ENCODE results near the gene TXNL4A.

Gene TXNL4A

DNA sequence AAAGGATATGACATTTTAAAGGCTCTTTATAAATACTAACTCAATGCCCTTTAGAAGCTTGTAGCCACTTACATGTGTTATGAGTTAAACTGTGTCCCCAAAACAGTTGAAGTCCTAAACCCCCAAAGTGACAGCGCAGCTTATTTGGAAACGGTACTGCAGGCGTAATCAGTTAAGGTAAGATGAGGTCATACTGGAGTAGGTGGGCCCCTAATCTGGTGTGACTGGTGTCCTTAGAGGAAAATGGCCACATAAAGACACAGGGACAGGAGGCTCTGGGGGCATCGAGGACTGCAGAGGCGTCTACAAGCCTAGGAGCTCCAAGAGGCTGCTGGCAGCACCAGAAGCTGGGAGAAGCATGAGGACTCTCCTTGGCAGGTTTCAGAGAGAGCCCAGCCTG, 8.5 kb downstream of the TXNL4A start:
- H3K4me3 ChIP-seq (ENCODE audit: insufficient read depth, low read depth, low read length): no peak overlapping the region

DNA sequence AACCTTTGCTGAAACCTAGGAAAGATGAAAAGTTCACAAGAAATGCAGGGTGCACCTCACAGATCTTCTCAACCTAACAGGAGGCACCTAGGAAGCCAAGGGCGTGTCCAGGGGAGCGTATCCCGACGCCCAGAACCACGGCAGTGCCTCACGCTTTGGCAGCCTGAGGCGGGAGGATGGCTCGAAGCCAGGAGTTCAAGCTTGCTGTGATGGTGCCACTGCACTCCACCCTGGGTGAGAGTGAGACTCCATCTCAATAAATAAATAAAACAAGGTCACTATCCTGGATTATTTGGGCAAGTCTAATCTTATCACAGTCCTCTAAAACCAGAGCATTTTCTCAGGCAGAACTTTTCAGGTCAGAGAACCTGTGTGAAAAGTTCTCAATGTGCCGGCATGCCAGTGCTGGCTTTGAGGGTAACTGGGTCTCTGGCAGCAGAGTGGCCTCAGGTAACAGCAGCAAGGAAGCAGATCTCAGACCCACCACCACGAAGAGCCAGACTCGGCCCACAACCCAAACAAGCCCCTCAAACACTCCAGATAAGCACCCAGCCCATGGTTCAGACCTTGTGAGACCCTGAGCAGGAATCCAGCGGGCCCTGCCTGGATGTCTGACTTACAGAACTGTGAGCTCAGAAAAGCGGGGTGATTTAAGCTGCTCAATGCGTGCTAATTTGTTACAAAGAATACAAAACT, 12.2 kb downstream of the TXNL4A start:
- H3K36me3 ChIP-seq (ENCODE audit: control insufficient read depth, insufficient read depth, low read length): peaks cover 26% of the 10 kb centered on the region
- 93 to 94% methylated on average over 14 of the region's 14 CpGs for WGBS, 2 experiments
- H3K27me3 ChIP-seq (ENCODE audit: control insufficient read depth, insufficient read depth, low read length, poor library complexity, severe bottlenecking): no peaks in the 10 kb centered on the region
- no peak overlapping the region for H3K27ac ChIP-seq (ENCODE audit: insufficient read depth, low read depth, low read length, poor library complexity, severe bottlenecking)
- H3K4me3 ChIP-seq (ENCODE audit: insufficient read depth, low read depth, low read length): no peak overlapping the region
- H3K9me3 ChIP-seq (ENCODE audit: control insufficient read depth, low read length): no peaks in the 10 kb centered on the region
- no peaks in the 10 kb centered on the region for H3K4me1 ChIP-seq (ENCODE audit: control insufficient read depth, insufficient read depth, low read length)

More for the DNA sequence above, 8.5 kb downstream of the TXNL4A start:
- Histone ChIP-seq H3K27ac (ENCODE audit: insufficient read depth, low read depth, low read length, poor library complexity, severe bottlenecking) (no peak overlapping the region), H3K27me3 (ENCODE audit: control insufficient read depth, insufficient read depth, low read length, poor library complexity, severe bottlenecking) (no peaks in the 10 kb centered on the region), H3K9me3 (ENCODE audit: control insufficient read depth, low read length) (no peaks in the 10 kb centered on the region), H3K4me1 (ENCODE audit: control insufficient read depth, insufficient read depth, low read length) (no peaks in the 10 kb centered on the region), H3K36me3 (ENCODE audit: control insufficient read depth, insufficient read depth, low read length) (peaks cover 8% of the 10 kb centered on the region)
- 93 to 97% methylated on average over 5 of the region's 5 CpGs for WGBS, 2 experiments

DNA sequence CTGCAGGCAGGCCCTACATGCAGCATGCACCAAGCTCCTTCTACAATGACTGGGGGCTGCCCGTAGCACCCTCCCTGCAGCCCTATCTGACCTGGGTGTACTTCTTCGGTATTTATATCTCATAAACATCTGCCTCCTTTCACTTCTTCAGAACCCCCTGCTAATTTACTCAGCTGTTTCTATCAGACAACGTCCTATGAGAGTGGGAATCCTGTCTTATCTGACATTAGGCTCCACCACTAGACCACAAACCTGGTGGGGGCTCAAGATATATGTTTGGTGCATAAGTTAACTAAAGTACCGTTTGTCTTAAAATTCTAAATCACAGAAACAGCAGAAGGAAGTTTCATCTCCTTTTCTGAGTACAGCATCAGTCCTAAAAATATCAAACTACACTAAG, 13.3 kb downstream of the TXNL4A start:
- H3K4me3 ChIP-seq (ENCODE audit: insufficient read depth, low read depth, low read length): no peak overlapping the region
- no peaks in the 10 kb centered on the region for H3K27me3 ChIP-seq (ENCODE audit: control insufficient read depth, insufficient read depth, low read length, poor library complexity, severe bottlenecking)
- H3K9me3 ChIP-seq (ENCODE audit: control insufficient read depth, low read length): no peaks in the 10 kb centered on the region
- H3K27ac ChIP-seq (ENCODE audit: insufficient read depth, low read depth, low read length, poor library complexity, severe bottlenecking): no peak overlapping the region
- H3K4me1 ChIP-seq (ENCODE audit: control insufficient read depth, insufficient read depth, low read length): no peaks in the 10 kb centered on the region
- H3K36me3 ChIP-seq (ENCODE audit: control insufficient read depth, insufficient read depth, low read length): peaks cover 32% of the 10 kb centered on the region
- whole genome bisulfite sequencing, 2 experiments: 92 to 96% methylated on average over 4 of the region's 4 CpGs

DNA sequence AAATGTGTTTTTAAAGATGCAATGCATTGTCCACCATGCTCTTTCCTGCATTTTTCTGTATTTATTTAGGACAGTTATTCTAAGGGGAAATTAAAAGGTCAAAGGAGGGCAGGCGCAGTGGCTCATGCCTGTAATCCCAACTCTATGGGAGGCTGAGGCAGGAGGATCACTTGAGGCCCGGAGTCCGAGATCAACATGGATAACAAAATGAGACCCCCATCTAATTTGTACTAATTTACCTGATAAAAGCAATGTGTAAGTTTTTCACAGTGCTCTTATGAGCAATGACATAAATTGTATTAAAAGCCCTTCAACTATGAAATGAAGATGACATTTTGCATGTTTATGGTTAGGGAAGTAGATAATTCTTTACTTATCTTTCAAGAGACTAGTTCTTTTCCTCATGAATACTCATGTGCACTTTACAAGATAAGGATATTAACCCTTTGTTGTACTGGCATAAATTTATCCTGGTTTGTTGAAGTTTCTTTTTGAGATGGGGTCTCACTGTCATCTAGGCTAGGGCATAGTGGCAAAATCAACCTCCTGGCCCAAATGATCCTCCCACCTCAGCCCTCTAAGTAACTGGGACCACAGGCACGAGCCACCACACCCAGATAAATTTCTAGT, 14.2 kb downstream of the TXNL4A start:
- WGBS, 2 experiments: 96 to 98% methylated on average over 4 of the region's 4 CpGs
- Histone ChIP-seq H3K27me3 (ENCODE audit: control insufficient read depth, insufficient read depth, low read length, poor library complexity, severe bottlenecking) (no peaks in the 10 kb centered on the region), H3K36me3 (ENCODE audit: control insufficient read depth, insufficient read depth, low read length) (peaks cover 32% of the 10 kb centered on the region)

DNA sequence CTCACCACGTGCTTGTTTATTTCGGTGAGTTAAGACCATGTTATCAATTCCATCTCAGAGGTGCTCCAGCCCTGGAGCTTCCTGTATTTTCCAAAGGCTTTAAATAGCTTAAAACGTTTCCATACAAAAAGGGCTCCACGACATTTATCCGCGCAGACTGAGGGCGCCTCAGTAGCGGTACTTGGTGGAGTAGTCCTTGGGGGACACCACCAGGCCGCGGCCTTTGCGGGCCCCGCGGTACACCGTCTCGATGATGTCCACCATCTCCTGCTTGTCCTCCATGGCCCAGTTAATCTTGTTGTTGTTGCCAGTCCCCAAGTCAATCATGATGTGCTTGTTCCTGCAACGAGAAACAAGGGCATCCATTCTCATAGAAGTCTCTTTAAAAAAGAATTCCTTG, 14.8 kb downstream of the TXNL4A start:
- no peaks in the 10 kb centered on the region for H3K4me1 ChIP-seq (ENCODE audit: control insufficient read depth, insufficient read depth, low read length)
- no peaks in the 10 kb centered on the region for H3K9me3 ChIP-seq (ENCODE audit: control insufficient read depth, low read length)
- peaks cover 32% of the 10 kb centered on the region for H3K36me3 ChIP-seq (ENCODE audit: control insufficient read depth, insufficient read depth, low read length)
- no peak overlapping the region for H3K4me3 ChIP-seq (ENCODE audit: insufficient read depth, low read depth, low read length)
- WGBS, 2 experiments: 96% methylated on average over 16 of the region's 16 CpGs
- no peak overlapping the region for H3K27ac ChIP-seq (ENCODE audit: insufficient read depth, low read depth, low read length, poor library complexity, severe bottlenecking)
- H3K27me3 ChIP-seq (ENCODE audit: control insufficient read depth, insufficient read depth, low read length, poor library complexity, severe bottlenecking): no peaks in the 10 kb centered on the region

More for the DNA sequence above, 14.2 kb downstream of the TXNL4A start:
- no peak overlapping the region for H3K4me3 ChIP-seq (ENCODE audit: insufficient read depth, low read depth, low read length)
- no peak overlapping the region for H3K27ac ChIP-seq (ENCODE audit: insufficient read depth, low read depth, low read length, poor library complexity, severe bottlenecking)
- H3K9me3 ChIP-seq (ENCODE audit: control insufficient read depth, low read length): no peaks in the 10 kb centered on the region
- H3K4me1 ChIP-seq (ENCODE audit: control insufficient read depth, insufficient read depth, low read length): no peaks in the 10 kb centered on the region

DNA sequence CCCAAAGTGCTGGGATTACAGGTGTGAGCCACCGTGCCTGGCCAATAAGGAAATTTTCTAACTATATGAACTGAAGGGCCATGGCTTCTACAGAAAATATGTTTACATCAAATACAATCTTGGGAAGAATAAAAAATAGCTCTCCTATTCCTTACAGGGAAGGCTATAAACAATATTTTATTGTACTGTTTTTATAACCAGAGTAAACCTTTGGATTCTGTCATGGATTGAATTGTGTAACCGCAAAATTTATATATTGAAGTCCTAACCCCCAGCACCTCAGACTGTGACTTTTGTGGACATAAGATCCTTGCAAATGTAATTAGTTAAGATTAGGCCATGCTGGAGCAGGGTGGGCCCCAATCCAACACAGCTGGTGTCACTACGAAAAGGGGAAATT, 15.6 kb downstream of the TXNL4A start:
- 96 to 100% methylated on average over 3 of the region's 3 CpGs for WGBS, 2 experiments
- Histone ChIP-seq H3K9me3 (ENCODE audit: control insufficient read depth, low read length) (no peaks in the 10 kb centered on the region), H3K27me3 (ENCODE audit: control insufficient read depth, insufficient read depth, low read length, poor library complexity, severe bottlenecking) (no peaks in the 10 kb centered on the region), H3K27ac (ENCODE audit: insufficient read depth, low read depth, low read length, poor library complexity, severe bottlenecking) (no peak overlapping the region), H3K4me3 (ENCODE audit: insufficient read depth, low read depth, low read length) (no peak overlapping the region), H3K4me1 (ENCODE audit: control insufficient read depth, insufficient read depth, low read length) (no peaks in the 10 kb centered on the region), H3K36me3 (ENCODE audit: control insufficient read depth, insufficient read depth, low read length) (peaks cover 32% of the 10 kb centered on the region)

DNA sequence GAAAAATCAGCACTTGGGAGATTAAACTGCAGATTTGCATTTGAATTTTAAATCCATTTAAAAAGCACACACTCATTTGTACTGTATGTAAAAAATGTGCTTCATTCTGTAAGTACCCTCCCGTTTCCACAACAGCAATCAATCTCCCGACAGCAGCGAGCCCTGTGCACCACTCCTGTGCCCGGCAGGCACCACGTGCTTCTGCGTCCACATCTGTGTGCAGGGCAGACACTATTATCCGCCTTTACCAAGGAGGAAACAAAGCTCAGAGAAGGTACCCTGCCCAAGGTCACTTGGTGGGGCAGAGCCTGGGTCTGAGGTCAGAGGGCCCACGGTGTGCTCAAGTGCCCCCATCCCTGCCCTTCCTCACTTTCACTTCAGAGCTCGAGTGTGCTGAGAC, 16.4 kb downstream of the TXNL4A start:
- H3K27me3 ChIP-seq (ENCODE audit: control insufficient read depth, insufficient read depth, low read length, poor library complexity, severe bottlenecking): no peaks in the 10 kb centered on the region
- no peaks in the 10 kb centered on the region for H3K4me1 ChIP-seq (ENCODE audit: control insufficient read depth, insufficient read depth, low read length)
- no peak overlapping the region for H3K4me3 ChIP-seq (ENCODE audit: insufficient read depth, low read depth, low read length)
- no peak overlapping the region for H3K27ac ChIP-seq (ENCODE audit: insufficient read depth, low read depth, low read length, poor library complexity, severe bottlenecking)
- no peaks in the 10 kb centered on the region for H3K9me3 ChIP-seq (ENCODE audit: control insufficient read depth, low read length)
- 95 to 96% methylated on average over 9 of the region's 9 CpGs for WGBS, 2 experiments
- peaks cover 32% of the 10 kb centered on the region for H3K36me3 ChIP-seq (ENCODE audit: control insufficient read depth, insufficient read depth, low read length)

DNA sequence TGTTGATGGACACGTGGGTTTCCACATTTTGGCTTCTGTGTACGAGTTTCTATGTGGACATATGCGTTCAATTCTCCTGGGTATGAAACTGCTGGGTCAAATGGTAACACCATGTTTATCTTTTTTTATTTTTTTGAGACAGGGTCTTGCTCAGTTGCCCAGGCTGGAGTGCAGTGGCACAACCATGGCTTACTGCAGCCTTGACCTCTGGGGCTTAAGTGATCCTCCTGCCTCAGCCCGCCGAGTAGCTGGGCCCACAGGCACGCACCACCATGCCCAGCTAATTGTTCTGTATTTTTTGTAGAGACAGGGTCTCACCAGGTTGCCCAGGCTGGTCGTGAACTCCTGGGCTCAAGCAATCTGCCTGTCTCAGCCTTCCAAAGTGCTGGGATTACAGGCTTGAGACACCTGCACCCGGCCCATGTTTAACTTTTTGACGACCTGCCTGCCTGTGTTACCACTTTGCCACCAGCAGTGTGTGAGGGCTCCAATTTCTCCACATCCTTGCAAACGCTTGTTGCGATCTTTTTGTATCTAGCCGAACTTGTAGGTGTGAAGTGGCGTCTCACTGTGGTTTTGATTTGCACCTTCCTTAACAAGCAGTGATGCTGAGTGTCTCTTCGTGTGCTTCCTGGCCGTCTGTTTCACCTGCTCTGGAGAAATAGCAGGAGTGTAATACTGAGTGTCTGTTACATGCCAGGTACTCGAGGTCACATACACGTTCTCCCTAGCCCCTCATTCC, 17.0 kb downstream of the TXNL4A start:
- no peaks in the 10 kb centered on the region for H3K4me1 ChIP-seq (ENCODE audit: control insufficient read depth, insufficient read depth, low read length)
- no peaks in the 10 kb centered on the region for H3K27me3 ChIP-seq (ENCODE audit: control insufficient read depth, insufficient read depth, low read length, poor library complexity, severe bottlenecking)
- 94 to 95% methylated on average over 17 of the region's 17 CpGs for WGBS, 2 experiments
- no peak overlapping the region for H3K4me3 ChIP-seq (ENCODE audit: insufficient read depth, low read depth, low read length)
- H3K27ac ChIP-seq (ENCODE audit: insufficient read depth, low read depth, low read length, poor library complexity, severe bottlenecking): no peak overlapping the region
- no peaks in the 10 kb centered on the region for H3K9me3 ChIP-seq (ENCODE audit: control insufficient read depth, low read length)
- H3K36me3 ChIP-seq (ENCODE audit: control insufficient read depth, insufficient read depth, low read length): peaks cover 29% of the 10 kb centered on the region

DNA sequence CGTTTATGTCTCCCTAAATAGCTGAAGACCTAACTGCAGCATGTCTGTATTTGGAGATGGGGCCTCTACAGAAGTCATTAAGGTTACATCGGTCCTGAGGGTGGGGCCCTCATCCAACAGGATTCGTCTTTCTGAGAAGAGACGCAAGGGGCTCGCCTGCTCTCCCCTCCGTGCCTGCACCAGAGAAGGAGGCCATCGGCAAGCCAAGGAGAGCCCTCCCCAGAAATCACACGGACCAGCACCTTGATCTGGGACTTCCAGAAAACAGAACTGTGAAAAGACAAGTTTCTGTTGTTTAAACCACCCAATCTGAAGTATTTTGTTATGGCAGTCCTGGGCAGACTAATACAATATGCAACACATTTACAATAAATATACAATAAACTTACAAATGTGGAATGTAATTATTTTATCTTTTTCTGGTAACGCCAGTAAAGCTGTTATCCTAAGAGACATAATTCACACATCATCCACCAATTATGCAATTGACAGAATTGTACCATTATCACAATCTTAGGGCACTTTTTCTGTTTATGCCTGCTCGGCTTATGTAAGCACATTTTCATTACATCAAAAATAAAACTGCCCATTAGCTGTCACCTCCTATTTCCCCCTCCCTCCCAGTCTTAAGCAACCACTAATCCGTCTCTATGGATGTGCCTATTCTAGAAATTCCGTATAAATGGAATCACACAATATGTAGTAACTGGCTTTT, 17.8 kb downstream of the TXNL4A start:
- Histone ChIP-seq H3K27me3 (ENCODE audit: control insufficient read depth, insufficient read depth, low read length, poor library complexity, severe bottlenecking) (no peaks in the 10 kb centered on the region), H3K36me3 (ENCODE audit: control insufficient read depth, insufficient read depth, low read length) (peaks cover 24% of the 10 kb centered on the region), H3K4me3 (ENCODE audit: insufficient read depth, low read depth, low read length) (no peak overlapping the region), H3K9me3 (ENCODE audit: control insufficient read depth, low read length) (no peaks in the 10 kb centered on the region), H3K4me1 (ENCODE audit: control insufficient read depth, insufficient read depth, low read length) (no peaks in the 10 kb centered on the region), H3K27ac (ENCODE audit: insufficient read depth, low read depth, low read length, poor library complexity, severe bottlenecking) (no peak overlapping the region)
- WGBS, 2 experiments: 94 to 95% methylated on average over 12 of the region's 12 CpGs
